Endothelial cell of umbilical vein (primary cell): ENCODE data around the gene ZNF205.

Source experiments
- EZH2 ChIP-seq: IDR thresholded peaks from 2 replicates; pipeline ENCODE4 v1.6.1; 2012; ENCODE audit warnings: borderline replicate concordance, low read depth, mild to moderate bottlenecking, moderate library complexity, low read length, inconsistent platforms; ENCODE audit not compliant: severe bottlenecking
- GATA2 ChIP-seq: IDR thresholded peaks from 2 replicates; pipeline ENCODE4 v1.7.0; 2011; ENCODE audit warnings: low read depth, mild to moderate bottlenecking, moderate library complexity, mixed read lengths, low read length; ENCODE audit not compliant: insufficient read length, insufficient read depth
- JUN ChIP-seq: IDR thresholded peaks from 2 replicates; pipeline ENCODE4 v1.6.1; 2011; ENCODE audit warnings: borderline replicate concordance, low read depth; ENCODE audit not compliant: insufficient read length, insufficient read depth
- MYC ChIP-seq: IDR thresholded peaks from one replicate; pipeline ENCODE4 v1.6.1; 2011; ENCODE audit warnings: mild to moderate bottlenecking, low read depth, low read length
- POLR2A ChIP-seq: IDR thresholded peaks from 2 replicates; pipeline ENCODE4 v1.6.1; 2012; ENCODE audit warnings: low read depth, mild to moderate bottlenecking, control low read depth, low read length
- POLR2AphosphoS5 ChIP-seq: IDR thresholded peaks from 2 replicates; pipeline ENCODE4 v1.6.1; 2012; ENCODE audit warnings: low read depth, mild to moderate bottlenecking, control low read depth, low read length, moderate library complexity; ENCODE audit not compliant: insufficient read depth
- TF ChIP-seq, protein P1 (sequence below), 2 donors: IDR thresholded peaks; 1 replicate in 1 of 2; 2 replicates in 1 of 2; pipeline ENCODE4 v1.5.1; 2011; ENCODE audit warnings: low read length in 2 of 2, mild to moderate bottlenecking in 2 of 2, moderate library complexity in 2 of 2, control low read depth in 1 of 2, inconsistent platforms in 1 of 2, low read depth in 1 of 2; ENCODE audit not compliant: insufficient read depth in 1 of 2; ENCODE audit errors: extremely low read depth in 1 of 2
- TF ChIP-seq, protein P2 (sequence below): IDR thresholded peaks from 2 replicates; pipeline ENCODE4 v1.6.1; 2011; ENCODE audit not compliant: insufficient read depth, insufficient read length

DNA sequence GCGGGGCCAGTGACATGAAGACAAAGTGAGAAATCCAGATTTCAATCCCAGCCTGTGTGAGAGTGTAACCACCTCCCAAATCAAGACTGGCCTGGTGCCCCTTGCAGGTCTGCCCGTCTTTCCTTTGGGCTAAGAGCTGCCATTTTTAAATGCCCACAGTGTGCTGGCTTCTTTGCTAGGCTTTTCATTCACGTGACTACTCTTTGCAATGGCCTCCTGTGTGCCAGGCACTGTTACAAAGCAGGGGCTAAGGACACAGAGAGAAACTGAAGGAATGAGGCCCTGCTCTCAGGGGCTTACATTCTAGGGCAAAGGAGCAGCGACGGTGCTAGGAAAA is 13.0 kb upstream of the ZNF205 start:
- TF ChIP-seq, protein P1, sequence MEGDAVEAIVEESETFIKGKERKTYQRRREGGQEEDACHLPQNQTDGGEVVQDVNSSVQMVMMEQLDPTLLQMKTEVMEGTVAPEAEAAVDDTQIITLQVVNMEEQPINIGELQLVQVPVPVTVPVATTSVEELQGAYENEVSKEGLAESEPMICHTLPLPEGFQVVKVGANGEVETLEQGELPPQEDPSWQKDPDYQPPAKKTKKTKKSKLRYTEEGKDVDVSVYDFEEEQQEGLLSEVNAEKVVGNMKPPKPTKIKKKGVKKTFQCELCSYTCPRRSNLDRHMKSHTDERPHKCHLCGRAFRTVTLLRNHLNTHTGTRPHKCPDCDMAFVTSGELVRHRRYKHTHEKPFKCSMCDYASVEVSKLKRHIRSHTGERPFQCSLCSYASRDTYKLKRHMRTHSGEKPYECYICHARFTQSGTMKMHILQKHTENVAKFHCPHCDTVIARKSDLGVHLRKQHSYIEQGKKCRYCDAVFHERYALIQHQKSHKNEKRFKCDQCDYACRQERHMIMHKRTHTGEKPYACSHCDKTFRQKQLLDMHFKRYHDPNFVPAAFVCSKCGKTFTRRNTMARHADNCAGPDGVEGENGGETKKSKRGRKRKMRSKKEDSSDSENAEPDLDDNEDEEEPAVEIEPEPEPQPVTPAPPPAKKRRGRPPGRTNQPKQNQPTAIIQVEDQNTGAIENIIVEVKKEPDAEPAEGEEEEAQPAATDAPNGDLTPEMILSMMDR (IDR thresholded peaks at IDR 0.05; ENCODE audit: extremely low read depth in 1 of 2, insufficient read depth in 1 of 2, low read depth in 1 of 2, low read length in 2 of 2) = no peak
- no peak for TF ChIP-seq POLR2A
- TF ChIP-seq POLR2AphosphoS5 = no peak
- no peak for TF ChIP-seq GATA2
- TF ChIP-seq EZH2 = no peak
- TF ChIP-seq, protein P2, sequence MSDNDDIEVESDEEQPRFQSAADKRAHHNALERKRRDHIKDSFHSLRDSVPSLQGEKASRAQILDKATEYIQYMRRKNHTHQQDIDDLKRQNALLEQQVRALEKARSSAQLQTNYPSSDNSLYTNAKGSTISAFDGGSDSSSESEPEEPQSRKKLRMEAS = no peak
- TF ChIP-seq JUN = no peak
- TF ChIP-seq MYC = no peak
